ENCODE data around the gene ZMIZ2.
"Not testable (repeated sequence)": the region's sequence is repeated elsewhere in the genome, so short reads cannot be mapped to it uniquely, and the experiment has no call there.

The ZMIZ2 gene

DNA sequence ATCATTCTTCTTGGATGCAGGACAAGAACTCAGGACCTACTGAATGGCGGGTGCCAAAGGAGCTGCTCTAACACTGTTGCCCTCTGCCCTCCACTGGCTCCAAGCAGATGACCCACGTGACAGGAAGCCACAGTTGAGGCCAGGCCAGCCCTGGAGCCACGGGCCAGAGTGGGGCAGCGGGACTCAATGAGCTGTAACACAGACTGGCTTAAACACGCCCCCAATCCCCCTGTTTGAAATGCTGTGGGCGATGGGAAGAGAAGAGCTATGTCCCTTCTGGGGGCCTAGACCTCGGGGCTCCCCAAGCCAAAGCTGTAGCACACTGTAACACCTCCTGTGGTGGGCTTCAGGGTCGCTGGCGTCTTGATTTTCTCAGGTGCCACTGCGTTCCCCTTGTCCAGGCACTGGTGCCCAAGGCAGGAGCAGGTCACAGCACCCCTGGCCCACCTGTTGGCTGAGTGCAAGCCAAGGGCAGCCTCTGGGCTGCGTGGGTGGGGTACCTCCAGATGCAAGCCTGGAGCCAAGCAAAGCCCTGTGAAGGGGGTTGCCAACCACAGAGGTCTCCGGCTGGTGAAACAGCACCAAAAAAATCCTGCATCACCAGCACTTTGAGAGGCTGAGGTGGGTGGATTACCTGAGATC lies 18.6 kb upstream of the ZMIZ2 start:
- DNase-seq (ENCODE audit: low spot score), result no peak

DNA sequence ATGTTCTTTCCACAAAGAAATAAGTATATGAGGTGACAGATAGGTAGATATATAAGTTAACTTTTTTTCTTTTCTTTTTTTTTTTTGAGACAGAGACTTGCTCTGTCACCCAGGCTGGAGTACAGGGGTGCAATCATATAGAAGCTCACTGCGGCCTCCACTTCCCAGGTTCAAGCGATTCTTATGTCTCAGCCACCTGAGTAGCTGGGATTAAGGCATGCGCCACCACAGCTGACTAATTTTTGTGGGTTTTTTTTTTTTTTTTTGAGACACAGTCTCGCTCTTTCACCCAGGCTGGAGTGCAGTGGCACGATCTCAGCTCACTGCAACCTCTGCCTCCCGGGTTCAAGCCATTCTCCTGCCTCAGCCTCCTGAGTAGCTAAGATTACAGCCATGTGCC lies 15.7 kb upstream of the ZMIZ2 start:
- not testable (repeated sequence) for DNase-seq (ENCODE audit: low spot score)

DNA sequence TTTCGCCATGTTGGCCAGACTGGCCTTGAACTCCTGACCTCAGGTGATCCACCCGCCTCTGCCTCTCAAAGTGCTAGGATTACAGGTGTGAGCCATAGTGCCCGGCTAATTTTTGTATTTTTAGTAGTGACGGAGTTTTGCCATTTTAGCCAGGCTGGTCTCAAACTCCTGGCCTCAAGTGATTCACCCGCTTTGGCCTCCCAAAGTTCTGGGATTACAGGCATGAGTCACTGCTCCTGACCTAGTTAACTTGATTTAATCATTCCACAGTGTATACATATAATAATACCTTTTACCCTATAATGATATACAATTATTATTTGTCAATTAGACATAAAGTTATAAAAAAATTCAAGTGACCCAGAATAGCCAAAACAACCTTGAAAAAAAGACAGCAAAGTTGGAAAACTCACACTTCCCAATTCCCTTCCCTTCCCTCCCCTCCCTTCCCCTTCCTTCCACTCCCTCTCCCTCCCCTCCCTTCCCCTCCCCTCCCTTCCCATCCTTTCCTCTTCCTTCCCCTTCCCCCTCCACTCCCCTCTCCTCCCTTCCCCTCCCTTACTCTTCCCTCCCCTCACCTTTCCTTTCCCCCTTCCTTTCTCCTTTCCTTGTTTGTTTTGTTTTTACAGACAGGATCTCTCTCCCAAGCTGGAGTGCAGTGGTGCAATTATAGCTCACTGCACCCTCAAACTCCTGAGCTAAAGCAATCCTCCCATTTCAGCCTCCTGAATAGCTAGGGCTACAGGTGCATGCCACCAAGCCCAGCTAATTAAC lies 14.8 kb upstream of the ZMIZ2 start:
- no peak for DNase-seq (ENCODE audit: low spot score)

DNA sequence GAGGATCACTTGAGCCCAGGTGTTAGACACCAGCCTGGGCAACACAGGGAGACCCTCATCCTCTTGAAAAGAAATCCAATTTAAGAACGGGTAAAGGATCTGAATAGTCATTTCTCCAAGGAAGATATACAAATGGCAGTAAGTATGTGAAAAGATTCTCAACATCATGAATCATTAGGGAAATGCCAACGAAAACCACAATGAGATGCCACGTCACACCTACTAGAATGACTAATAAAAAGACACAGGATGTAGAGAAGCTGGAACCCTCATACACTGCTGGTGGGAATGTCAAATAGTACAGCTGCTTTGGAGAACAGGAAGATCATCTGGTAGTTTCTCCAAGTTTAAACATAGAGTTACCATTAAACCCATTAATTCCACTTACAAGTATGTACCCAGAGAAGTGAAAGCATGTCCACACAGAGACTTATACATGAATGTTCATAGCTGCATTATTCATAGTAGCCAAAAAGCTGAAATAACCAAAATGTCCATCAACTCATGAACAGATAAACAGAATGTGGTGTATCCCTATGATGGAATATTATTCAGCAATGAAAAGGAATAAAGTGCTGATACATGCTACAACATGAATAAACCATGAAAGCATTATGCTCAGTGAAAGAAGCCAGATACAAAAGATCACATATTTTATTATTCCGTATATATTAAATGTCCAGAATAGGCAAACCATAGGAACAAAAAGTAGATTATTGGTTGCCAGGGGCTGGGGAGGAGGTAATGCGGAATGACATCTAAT lies 13.1 kb upstream of the ZMIZ2 start:
- no peak for DNase-seq (ENCODE audit: low spot score)

DNA sequence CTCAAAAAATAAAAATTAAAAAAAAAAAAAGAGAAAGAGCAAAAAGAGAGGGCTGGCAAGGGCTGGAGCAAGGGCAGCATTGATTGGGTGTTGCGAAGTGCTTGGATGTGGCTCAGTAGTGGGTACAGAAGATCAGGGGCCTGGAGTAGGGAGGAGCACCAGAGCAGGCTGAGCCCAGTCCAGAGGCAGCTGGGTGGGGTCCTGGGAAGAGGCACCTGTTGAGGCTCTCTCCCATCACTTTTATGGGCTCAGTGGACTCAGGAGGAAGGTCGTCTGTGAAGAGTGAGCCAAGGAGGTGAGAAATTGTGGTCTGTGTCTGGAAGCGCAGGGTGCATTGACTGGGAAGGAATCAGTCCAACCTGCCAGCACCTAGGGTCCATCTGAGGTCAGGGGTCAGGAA lies 11.8 kb upstream of the ZMIZ2 start:
- no peak for DNase-seq (ENCODE audit: low spot score)

DNA sequence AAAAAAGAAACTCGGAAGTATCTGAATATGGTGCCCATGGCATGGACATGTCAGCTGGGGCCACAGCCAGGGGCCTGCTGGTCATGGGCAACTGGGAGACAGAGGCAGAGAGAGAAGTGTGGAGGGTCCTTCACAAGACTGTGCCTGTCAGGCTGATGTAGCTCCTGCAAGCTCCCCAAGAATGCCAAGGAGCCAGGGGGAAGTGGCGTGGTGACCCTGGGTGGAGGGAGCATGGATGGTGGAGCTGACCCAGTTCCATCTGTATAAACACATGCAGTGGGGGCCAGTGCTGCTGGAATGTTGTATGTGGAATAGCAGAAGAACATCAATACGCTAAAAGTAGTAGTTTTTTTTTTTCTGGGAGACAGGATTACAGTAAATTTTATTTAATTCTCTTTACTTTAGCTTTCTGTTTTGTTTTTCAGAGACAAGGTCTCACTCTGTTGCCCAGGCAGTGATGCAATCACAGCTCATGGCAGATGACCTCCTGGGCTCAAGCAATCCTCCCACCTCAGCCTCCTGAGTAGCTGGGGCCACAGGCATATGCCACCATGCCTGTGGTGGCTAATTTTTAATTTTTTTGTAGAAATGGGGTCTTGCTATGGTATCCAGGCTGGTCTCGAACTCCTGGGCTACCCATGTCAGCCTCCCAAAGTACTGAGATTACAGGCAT lies 10.5 kb upstream of the ZMIZ2 start:
- no peak for DNase-seq (ENCODE audit: low spot score)

DNA sequence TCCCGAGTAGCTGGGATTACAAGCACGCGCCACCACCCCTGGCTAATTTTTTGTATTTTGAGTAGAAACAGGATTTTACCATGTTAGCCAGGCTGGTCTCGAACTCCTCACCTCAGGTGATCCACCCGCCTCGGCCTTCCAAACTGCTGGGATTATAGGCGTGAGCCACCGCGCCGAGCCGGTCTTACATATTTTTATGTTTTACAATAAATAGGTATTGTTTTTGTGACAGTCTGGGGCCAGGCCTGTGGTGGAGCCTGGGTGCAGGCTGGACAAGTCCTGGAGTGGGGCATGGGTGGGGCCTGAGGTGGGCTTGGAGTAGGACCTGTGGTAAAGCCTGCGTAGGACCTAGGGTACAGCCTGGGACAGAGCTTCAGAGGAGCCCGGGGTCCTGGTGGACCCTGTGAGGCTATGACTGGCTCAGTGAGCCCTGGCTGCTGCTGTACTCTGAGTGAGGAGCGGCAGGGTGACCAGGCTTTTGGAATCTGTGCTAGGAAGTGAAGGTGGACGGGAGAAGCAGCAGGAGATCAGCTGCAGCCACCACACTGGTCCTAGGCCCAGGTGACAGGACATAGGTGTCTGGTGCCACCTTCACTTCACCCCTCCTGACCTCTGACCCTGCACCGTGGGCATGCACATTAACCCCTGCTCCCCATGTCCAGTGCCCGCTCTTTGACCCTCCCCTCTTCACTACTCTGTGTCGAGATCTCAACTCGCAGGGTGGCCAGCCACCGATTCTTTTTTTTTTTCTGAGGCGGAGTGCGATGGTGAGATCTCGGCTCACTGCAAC lies 9.6 kb upstream of the ZMIZ2 start:
- no peak for DNase-seq (ENCODE audit: low spot score)

DNA sequence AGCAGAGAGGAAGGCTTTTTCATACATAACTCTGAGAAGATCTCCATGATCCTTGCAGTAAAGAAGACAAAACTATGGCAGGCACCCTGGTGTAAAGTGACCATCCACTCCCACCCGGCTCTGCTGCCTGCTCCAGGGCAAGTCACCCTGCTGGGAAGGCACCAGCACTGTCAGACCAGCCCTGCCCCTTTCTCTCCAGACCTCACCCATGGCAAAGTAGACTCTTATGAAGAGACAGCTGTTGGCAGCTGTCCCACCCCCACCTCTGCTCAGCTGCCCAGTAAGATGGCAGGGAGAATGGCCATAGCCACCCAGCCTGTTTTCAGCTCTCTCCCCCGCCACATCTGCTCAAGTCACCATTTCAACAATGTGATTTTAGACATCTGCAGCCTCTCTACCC lies 8.6 kb upstream of the ZMIZ2 start:
- DNase-seq (ENCODE audit: low spot score), result no peak

DNA sequence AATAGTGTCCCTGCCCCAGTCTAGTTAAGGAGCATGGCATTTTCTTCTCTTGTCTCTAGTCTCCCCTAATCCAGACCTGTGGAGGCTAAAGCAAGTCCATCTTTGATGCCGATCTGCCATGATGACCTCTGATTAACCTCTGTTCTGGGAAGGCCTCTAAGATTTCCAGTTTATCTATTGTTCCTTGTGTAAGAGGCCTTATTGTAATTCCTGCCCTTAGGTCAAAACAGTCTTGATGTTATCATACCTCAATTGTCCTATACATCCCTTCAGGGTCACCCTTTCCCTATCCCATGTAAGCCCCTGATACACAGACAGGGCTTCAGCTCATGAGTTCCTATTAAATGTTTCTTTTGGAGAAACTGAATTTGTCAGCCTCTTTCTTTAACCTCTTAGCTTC lies 4.9 kb upstream of the ZMIZ2 start:
- DNase-seq (ENCODE audit: low spot score), result no peak

DNA sequence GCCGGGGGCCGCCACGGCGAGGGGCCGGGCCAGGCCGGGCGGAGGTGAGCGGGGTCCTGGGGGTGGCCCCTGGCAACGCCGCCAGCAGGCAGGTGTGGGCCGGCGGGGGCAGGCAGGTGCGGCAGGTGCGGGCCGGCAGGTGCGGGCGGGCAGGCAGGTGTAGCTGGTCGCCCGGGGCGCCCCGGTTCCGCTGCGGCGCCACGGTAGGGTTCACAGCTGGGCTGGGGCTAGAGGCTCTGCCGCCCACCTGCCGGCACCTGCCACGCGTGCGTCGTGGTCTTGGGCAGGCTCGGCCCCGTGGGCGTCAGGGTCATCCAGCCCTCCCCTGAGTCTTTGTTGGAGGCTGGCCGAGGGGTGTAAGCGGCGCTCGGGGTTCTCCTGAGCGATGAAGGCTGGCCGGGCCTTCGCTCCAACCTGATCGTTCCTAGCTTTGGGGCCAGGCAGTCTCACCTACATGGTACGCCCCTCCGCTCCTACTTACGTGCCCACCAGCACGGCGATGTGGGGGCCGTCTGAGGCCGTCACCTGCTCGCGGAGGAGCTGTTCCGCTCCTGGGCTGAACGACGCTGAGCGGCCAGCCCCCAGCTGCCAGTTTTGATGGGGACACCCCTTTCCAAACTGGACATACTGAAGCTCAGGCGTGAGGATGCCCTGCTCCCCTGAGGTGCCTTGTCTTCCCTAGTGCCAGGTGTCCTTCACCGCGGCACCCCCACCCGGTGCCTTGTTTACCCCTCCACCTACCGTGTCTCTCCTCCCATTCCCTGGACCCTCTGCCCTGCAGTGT lies 493 bp downstream of the ZMIZ2 start:
- no peak for DNase-seq (ENCODE audit: low spot score)

DNA sequence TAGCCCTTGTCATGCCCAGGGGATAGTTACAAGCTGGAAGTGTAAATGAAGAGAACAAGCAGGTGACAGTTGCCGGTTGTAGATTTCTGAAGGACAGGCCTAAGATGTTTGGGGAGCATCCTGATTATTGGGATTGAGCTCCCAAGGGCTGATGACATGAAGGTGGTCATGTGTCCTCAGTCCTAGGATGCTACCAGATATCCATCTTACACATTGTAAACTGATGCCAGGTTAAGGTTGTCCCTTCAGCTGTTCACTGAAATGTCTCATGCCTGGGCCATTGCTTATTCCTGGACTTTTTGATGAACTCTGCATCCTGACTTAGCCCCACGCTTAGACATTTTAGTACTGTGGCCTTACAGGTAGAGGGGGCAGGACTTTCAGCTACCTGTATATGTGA lies 1.3 kb downstream of the ZMIZ2 start:
- DNase-seq (ENCODE audit: low spot score), result no peak

DNA sequence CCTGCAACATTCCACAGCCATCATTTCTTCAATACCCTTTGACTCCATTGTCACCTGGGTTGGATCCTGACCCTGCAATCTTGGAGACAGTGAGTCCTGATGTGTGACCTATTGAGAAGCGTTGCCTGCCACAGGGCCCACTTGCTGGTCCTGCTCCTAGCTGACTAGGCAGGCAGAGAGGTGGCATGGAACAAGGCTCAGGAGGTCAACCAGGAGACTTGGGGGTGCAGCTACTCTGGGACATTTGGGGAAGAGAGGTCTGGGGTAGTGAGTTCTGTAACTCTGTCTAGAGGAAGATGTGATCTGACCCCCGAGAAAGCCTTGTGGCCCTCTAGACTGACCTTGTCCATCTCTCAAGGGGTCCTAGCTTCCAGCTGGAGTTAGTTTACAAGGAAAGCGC lies 1.8 kb downstream of the ZMIZ2 start:
- DNase-seq (ENCODE audit: low spot score), result no peak

DNA sequence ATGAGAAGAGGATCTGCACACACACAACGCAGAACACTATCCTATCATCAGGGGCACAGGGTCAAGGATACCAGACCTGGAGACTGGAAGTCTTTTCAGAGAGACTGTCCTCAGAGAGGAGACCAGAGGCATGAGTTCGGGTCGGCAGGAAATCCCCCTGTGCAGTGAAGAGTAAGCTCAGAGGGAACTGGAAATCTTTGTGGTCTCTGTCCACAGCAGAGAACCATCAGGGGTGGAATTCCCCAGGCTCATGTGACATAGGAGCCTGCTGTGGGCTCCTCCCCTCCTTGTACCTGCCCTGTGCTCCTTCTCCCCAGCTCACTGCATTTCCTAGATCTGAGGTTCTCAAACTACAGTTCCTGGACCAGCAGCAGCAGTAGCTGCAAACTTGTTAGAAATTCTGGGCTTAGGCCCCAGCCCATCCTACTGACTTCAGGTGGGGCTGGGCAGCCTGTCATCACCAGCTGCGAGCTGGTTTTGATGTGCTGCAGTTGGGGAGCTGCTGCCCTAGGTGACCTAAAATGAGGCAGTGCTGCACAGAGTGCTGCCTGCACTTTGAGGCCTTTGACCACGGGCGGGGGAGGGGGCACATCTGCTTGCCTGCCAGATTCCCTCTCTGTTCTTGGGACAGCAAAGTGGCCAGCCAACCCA lies 2.4 kb downstream of the ZMIZ2 start:
- no peak for DNase-seq (ENCODE audit: low spot score)

DNA sequence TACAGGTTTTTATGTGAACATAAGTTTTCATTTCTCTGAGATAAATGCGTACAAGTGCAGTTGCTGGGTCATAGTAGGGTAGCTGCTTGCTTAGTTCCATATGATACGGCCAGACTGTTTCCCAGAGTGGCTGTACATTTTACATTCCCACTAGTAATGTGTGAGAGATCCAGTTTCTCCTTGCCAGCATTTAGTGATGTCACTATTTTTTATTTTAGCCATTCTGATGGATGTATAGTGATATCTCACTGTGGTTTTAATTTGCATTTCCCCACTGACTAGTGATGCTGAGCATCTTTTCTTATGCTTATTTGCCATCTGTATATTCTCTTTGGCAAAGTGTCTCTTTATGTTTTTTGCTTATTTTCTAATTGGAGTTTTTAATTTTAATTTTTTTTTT lies 4.2 kb downstream of the ZMIZ2 start:
- DNase-seq (ENCODE audit: low spot score), result no peak

DNA sequence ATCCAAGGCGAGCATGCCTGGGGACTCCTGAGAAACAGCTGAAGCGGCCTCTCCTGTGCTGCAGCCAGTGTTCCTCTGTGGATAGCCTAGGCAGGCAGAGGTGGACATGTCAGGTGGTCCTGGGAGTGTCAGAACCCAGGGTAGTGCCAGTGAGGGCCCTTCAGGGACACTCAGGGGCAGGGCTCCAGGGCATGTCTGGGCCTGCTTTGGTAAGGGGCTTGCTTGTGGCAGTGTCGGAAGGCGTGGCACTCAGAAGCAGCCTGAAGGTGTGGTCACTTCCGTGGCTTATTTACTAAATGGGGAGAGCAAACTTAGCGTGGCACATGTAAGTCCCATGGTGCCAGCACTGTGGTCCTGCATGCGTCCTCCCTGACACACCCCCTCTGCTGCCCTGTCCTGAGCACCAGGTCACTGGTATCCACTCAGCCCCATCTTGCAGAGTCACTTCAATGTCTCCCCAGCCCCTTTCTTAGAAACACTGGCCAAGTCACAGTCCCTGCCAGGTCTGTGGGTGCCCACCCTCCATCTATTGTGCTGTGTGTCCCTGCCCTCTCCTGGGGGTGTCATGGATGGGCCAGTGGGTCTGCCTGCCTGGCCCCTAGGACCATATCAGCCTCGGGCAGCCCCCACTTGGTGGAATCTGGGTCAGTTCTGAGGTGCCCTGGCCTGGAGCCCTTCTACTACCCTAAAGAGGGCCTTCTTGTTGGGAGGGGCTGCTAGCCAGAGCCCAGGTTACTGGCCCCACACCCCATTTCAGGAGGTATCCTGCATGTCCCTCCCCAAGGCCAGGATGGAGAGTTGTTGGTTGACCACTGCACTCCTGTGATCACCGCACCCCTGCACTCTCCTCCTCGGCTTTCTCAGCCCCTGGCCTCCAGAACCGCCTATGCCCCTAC lies 6.4 kb downstream of the ZMIZ2 start:
- no peak for DNase-seq (ENCODE audit: low spot score)

DNA sequence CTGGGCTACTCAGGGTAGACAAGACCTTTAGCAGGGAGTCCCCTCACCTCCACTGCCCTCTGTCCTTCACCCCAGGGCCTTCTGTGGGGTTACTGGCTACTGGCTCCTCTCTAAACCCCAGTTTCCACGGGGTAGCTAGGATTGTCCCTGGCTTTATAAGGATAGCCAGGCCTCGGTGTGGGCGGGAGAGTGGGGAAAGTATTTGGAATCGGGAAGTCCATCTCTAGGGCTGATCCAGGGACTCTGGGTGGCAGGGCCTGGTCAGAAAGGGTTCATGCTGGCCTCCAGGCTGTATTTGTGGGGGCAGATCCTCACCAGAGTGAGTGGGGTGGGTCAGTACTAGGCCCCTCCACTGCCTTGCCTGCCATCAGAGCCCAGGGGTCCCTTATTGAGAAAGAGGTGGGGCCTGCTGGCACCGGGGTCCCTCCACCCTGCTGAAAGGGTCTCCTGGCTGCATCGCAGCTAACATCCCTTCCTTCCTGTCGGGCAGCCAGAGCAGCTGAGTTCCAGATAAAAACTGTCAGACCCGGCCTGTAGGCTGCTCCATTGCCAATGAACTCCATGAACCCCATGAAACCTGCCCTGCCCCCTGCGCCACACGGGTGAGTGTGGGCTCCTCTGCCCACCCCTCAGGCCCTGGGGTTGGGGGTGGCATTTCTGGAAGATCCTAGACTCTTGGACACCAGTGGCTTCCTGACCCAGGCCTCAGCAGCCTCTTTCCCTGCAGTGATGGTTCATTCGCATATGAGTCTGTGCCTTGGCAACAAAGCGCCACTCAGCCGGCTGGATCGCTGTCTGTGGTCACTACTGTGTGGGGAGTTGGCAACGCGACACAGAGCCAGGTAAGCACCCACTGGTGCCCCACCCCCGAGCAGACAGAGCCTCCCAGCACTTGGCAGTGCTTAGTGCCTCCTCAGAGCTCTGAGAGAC lies 7.3 kb downstream of the ZMIZ2 start:
- DNase-seq (ENCODE audit: low spot score), result no peak

DNA sequence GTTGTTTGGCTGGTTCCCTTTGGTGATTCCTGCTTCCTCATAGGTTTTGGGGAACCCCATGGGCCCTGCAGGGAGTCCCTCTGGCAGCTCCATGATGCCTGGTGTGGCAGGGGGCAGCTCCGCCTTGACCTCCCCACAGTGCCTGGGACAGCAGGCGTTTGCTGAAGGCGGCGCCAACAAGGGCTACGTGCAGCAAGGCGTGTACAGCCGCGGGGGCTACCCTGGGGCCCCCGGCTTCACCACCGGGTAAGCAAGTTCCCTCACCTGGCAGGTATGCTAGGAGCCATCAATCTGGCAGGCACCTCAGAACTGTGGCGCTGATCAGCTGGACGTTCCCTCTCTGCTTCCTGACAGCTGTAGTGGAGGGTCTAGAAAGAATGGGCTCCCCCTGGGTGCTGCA lies 8.3 kb downstream of the ZMIZ2 start:
- no peak for DNase-seq (ENCODE audit: low spot score)

DNA sequence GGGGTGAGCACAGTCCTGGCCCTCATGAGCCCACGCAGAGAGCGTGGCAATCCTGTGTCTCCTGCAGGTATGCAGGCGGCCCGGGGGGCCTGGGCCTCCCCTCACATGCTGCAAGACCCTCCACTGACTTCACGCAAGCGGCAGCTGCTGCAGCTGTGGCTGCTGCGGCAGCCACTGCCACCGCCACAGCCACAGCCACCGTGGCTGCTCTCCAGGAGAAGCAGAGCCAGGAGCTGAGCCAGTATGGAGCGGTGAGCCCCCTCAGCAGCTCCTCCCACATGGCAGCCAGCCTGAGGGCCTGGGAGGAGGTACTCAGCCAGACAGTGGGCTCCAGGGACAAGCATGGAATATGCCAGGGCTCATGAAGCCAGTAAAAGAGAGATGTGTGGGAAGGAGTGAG lies 8.7 kb downstream of the ZMIZ2 start:
- no peak for DNase-seq (ENCODE audit: low spot score)

All from hematopoietic multipotent progenitor cell treated with erythropoietin and hydrocortisone succinate and interleukin-3 and kit ligand, for 15 days (in vitro differentiated cells).